ENCODE data around the gene ARSA.
"Not testable (repeated sequence)": the region's sequence is repeated elsewhere in the genome, so short reads cannot be mapped to it uniquely, and the experiment has no call there.

Gene ARSA

GRCh38 chr22:50630376-50630775, 2.4 kb upstream of the ARSA start:
- Mint-ChIP-seq H3K4me3 (no peak overlapping the region), H3K4me1 (peaks cover 18% of the 10 kb centered on the region), H3K9me3 (no peaks in the 10 kb centered on the region), H3K27me3 (no peaks in the 10 kb centered on the region), H3K27ac (no peak overlapping the region)
- no peak for ATAC-seq
- DNase-seq, result no peak

GRCh38 chr22:50628543-50629134, 687 bp upstream of the ARSA start:
- H3K4me1 Mint-ChIP-seq, result peaks cover 24% of the 10 kb centered on the region
- no peaks in the 10 kb centered on the region for H3K27me3 Mint-ChIP-seq
- peak overlapping the region; percentile 84 to 92 for H3K4me3 Mint-ChIP-seq
- no peaks in the 10 kb centered on the region for H3K9me3 Mint-ChIP-seq
- ATAC-seq (peak; percentile 34), DNase-seq (no peak)
- H3K27ac Mint-ChIP-seq, result peak overlapping the region; percentile 8 to 66

GRCh38 chr22:50626850-50627641, 906 bp downstream of the ARSA start:
- peak overlapping the region; percentile 84 to 92 for H3K4me3 Mint-ChIP-seq
- ATAC-seq, result peak; percentile 14
- peak overlapping the region; percentile 27 to 28 for H3K27ac Mint-ChIP-seq
- H3K27me3 Mint-ChIP-seq, result no peaks in the 10 kb centered on the region
- H3K9me3 Mint-ChIP-seq, result no peaks in the 10 kb centered on the region
- DNase-seq, result no peak
- H3K4me1 Mint-ChIP-seq, result peaks cover 37% of the 10 kb centered on the region

- Mint-ChIP-seq H3K9me3 (no peaks in the 10 kb centered on the region), H3K4me1 (peaks cover 43% of the 10 kb centered on the region), H3K27me3 (no peaks in the 10 kb centered on the region), H3K4me3 (peak overlapping the region; percentile 75), H3K27ac (peak overlapping the region in 1 of 2 donors; percentile 27)
- DNase-seq, result no peak
- no peak for ATAC-seq
Observed at GRCh38 chr22:50626314-50626849, 1.6 kb downstream of the ARSA start.

- Mint-ChIP-seq H3K4me1 (peaks cover 50% of the 10 kb centered on the region), H3K9me3 (no peaks in the 10 kb centered on the region), H3K27me3 (no peaks in the 10 kb centered on the region), H3K27ac (no peak overlapping the region), H3K4me3 (no peak overlapping the region)
- DNase-seq, result no peak
- ATAC-seq, result no peak
Observed at GRCh38 chr22:50625568-50626313, 2.2 kb downstream of the ARSA start.

GRCh38 chr22:50625131-50625567, 2.8 kb downstream of the ARSA start:
- H3K4me1 Mint-ChIP-seq, result peaks cover 56% of the 10 kb centered on the region

GRCh38 chr22:50624347-50625130, 3.4 kb downstream of the ARSA start:
- ATAC-seq (no peak), DNase-seq (no peak)
- H3K9me3 Mint-ChIP-seq, result no peaks in the 10 kb centered on the region
- no peak overlapping the region for H3K27ac Mint-ChIP-seq
- no peak overlapping the region for H3K4me3 Mint-ChIP-seq
- H3K4me1 Mint-ChIP-seq, result peaks cover 62% of the 10 kb centered on the region
- no peaks in the 10 kb centered on the region for H3K27me3 Mint-ChIP-seq

More at GRCh38 chr22:50625131-50625567, 2.8 kb downstream of the ARSA start:
- Mint-ChIP-seq H3K27me3 (no peaks in the 10 kb centered on the region), H3K27ac (peak overlapping the region in 1 of 2 donors; percentile 29), H3K4me3 (no peak overlapping the region), H3K9me3 (no peaks in the 10 kb centered on the region)
- no peak for ATAC-seq
- no peak for DNase-seq

GRCh38 chr22:50622723-50623327, 5.1 kb downstream of the ARSA start:
- peak overlapping the region; percentile 61 to 98 for H3K27ac Mint-ChIP-seq
- ATAC-seq (no peak), DNase-seq (no peak)
- no peaks in the 10 kb centered on the region for H3K9me3 Mint-ChIP-seq
- peak overlapping the region; percentile 89 to 91 for H3K4me3 Mint-ChIP-seq
- no peaks in the 10 kb centered on the region for H3K27me3 Mint-ChIP-seq
- peaks cover 56% of the 10 kb centered on the region for H3K4me1 Mint-ChIP-seq

GRCh38 chr22:50621948-50622722, 5.8 kb downstream of the ARSA start:
- Mint-ChIP-seq H3K4me3 (peak overlapping the region; percentile 89 to 91), H3K9me3 (no peaks in the 10 kb centered on the region), H3K27me3 (no peaks in the 10 kb centered on the region), H3K27ac (peak overlapping the region; percentile 97 to 98), H3K4me1 (peaks cover 56% of the 10 kb centered on the region)
- DNase-seq (peak; percentile 35 to 55), ATAC-seq (no peak)

- peaks cover 50% of the 10 kb centered on the region for H3K4me1 Mint-ChIP-seq
- ATAC-seq (peak; percentile 81), DNase-seq (peak; percentile 73 to 79)
- peak overlapping the region; percentile 97 to 98 for H3K27ac Mint-ChIP-seq
- H3K4me3 Mint-ChIP-seq, result peak overlapping the region; percentile 89 to 91
- no peaks in the 10 kb centered on the region for H3K9me3 Mint-ChIP-seq
- H3K27me3 Mint-ChIP-seq, result no peaks in the 10 kb centered on the region
Observed at GRCh38 chr22:50621356-50621880, 6.5 kb downstream of the ARSA start.

- Mint-ChIP-seq H3K4me3 (peak overlapping the region; percentile 89 to 91), H3K9me3 (no peaks in the 10 kb centered on the region), H3K4me1 (peaks cover 48% of the 10 kb centered on the region), H3K27me3 (no peaks in the 10 kb centered on the region), H3K27ac (peak overlapping the region; percentile 97 to 98)
- ATAC-seq (peak; percentile 76), DNase-seq (peak; percentile 77 to 84)
Observed at GRCh38 chr22:50620593-50621355, 7.2 kb downstream of the ARSA start.

GRCh38 chr22:50614296-50614695, 13.7 kb downstream of the ARSA start:
- H3K27ac Mint-ChIP-seq, H3K9me3 Mint-ChIP-seq, H3K4me3 Mint-ChIP-seq, ATAC-seq, DNase-seq: not testable (repeated sequence)
- Mint-ChIP-seq H3K27me3 (peaks cover 46% of the 10 kb centered on the region), H3K4me1 (peaks cover 21% of the 10 kb centered on the region)

GRCh38 chr22:50613291-50613981, 14.5 kb downstream of the ARSA start:
- no peak for ATAC-seq
- H3K4me1 Mint-ChIP-seq, result peaks cover 19% of the 10 kb centered on the region

More at GRCh38 chr22:50613291-50613981, 14.5 kb downstream of the ARSA start:
- H3K27ac Mint-ChIP-seq, result no peak overlapping the region
- no peaks in the 10 kb centered on the region for H3K9me3 Mint-ChIP-seq
- peaks cover 50% of the 10 kb centered on the region for H3K27me3 Mint-ChIP-seq
- DNase-seq, result no peak
- no peak overlapping the region for H3K4me3 Mint-ChIP-seq
